ENCODE results near the gene ATP11A. TPM values are rescaled to one million over a fixed set of nuclear protein-coding genes. Genes with fewer than 3 reads are reported as not detected.

The ATP11A gene
- total RNA-seq, 1 donor from 2014 or later: 211 TPM

DNA sequence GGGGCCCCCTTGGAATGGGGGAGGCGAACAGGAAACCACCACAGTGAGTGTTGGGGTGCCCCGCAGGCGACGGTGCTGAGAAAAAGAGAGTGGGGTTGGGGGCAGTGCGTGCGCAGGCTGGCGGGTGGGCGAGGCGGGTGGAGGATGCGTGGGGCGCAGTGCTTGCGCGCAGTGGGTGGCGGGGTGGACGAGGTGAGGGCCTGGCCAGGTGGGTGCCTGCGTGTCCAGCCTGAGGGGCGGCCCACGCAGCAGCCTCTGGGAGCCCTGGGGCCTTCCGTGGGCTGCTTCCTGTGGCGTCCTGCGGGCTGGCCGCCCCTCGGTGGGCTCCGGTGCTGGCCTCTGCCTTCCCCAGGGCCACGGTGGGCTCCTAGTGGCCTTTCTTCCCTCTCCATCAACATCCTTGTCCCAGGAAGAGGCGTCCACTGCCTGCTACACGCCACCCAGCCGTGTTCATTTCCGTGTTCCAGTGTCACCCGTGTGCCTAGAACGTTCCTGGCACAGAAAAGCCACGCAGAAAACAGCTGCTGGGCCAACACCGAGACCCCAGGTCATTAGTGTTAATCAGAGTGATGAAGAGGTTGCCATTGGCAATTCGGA is 7.1 kb downstream of the ATP11A start:
- H3K4me3 Mint-ChIP-seq (ENCODE audit: unreplicated experiment): no peak overlapping the region

DNA sequence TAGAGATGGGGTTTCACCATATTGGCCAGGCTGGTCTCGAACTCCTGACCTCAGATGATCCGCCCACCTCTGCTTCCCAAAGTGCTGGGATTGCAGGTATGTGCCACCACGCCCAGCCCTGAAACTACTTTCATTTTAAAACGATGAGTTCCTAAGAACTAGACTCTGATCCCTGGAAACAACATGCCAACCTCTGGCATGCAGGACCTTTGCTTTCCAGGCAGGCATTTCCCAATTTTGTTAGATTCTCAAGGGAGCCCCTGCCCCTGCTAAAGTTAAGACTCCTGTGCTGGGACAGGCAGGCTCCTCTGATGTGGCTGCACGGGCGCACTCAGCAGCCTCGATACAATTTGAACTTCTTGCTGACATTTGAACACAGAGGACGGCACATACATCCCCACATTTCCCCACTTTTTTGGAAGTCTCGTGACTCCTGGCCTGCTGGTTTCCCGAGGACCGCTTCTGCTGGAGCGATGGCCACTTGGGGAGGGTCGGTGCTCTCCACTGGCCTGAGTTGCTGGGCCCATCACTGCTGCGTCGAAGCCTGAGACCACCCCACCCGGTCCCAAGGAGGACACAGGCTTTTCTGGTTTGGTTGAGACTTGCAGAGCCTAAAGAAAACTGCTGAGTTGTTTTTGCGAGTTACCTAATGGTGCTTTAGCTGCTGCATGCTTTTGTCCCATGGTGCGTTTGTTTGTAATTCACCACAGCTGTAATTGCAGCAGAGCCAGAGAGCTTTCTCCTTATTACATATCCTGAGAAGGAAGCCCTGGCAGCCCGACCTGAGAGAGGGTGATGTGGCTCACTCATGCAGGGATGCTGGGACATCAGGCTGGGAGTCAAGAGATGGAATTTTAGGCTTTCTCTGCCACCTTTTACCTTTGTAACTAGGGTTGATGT is 8.2 kb downstream of the ATP11A start:
- H3K36me3 Mint-ChIP-seq (ENCODE audit: low read depth, unreplicated experiment): peaks cover 25% of the 10 kb centered on the region
- DNase-seq (ENCODE audit: low spot score): no peak
- peaks cover 60% of the 10 kb centered on the region for H3K4me1 Mint-ChIP-seq (ENCODE audit: unreplicated experiment)
- H3K9me3 Mint-ChIP-seq (ENCODE audit: unreplicated experiment): no peaks in the 10 kb centered on the region
- peak overlapping the region; percentile 11 for H3K4me3 Mint-ChIP-seq (ENCODE audit: unreplicated experiment)
- TF ChIP-seq, protein P1, sequence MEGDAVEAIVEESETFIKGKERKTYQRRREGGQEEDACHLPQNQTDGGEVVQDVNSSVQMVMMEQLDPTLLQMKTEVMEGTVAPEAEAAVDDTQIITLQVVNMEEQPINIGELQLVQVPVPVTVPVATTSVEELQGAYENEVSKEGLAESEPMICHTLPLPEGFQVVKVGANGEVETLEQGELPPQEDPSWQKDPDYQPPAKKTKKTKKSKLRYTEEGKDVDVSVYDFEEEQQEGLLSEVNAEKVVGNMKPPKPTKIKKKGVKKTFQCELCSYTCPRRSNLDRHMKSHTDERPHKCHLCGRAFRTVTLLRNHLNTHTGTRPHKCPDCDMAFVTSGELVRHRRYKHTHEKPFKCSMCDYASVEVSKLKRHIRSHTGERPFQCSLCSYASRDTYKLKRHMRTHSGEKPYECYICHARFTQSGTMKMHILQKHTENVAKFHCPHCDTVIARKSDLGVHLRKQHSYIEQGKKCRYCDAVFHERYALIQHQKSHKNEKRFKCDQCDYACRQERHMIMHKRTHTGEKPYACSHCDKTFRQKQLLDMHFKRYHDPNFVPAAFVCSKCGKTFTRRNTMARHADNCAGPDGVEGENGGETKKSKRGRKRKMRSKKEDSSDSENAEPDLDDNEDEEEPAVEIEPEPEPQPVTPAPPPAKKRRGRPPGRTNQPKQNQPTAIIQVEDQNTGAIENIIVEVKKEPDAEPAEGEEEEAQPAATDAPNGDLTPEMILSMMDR (IDR thresholded peaks at IDR 0.05; ENCODE audit: unreplicated experiment): no peak
- H3K27ac Mint-ChIP-seq (ENCODE audit: unreplicated experiment): peak overlapping the region; percentile 24
- H3K27me3 Mint-ChIP-seq (ENCODE audit: unreplicated experiment): no peaks in the 10 kb centered on the region

More for the DNA sequence above, 7.1 kb downstream of the ATP11A start:
- H3K27ac Mint-ChIP-seq (ENCODE audit: unreplicated experiment): no peak overlapping the region
- no peak for DNase-seq (ENCODE audit: low spot score)
- peaks cover 61% of the 10 kb centered on the region for H3K4me1 Mint-ChIP-seq (ENCODE audit: unreplicated experiment)
- TF ChIP-seq, protein P1 (IDR thresholded peaks at IDR 0.05; ENCODE audit: unreplicated experiment): no peak
- peaks cover 22% of the 10 kb centered on the region for H3K36me3 Mint-ChIP-seq (ENCODE audit: low read depth, unreplicated experiment)
- H3K27me3 Mint-ChIP-seq (ENCODE audit: unreplicated experiment): peaks cover 2% of the 10 kb centered on the region
- no peaks in the 10 kb centered on the region for H3K9me3 Mint-ChIP-seq (ENCODE audit: unreplicated experiment)

DNA sequence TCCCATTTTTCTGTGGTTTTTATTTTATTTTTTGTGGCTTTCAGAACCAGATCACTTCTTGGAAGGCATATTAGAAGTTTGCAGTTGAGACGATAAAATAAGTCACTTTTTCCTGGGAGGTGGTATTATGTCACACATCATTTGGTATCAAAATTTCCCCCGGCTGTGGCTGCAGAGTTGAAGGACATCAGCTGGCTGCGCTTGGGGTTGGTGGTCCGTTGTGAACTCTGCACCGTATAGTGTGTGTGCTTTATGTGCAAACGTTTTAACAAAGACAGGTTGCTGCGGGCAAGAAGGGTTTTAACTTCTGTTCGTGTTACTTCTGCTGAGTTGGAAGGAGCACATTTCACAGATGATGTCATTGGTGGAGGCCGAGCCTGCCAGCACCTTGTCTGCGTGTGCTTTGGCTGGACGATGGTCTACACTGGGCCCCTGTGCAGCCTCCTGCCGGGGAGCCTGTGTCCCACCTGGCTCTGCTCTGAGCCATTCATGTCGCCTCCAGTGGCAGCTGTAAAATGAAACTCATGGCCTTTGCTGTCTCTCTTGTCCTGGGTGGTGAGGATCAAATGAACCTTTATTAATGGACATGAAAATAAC is 9.6 kb downstream of the ATP11A start:
- TF ChIP-seq, protein P1 (IDR thresholded peaks at IDR 0.05; ENCODE audit: unreplicated experiment): no peak
- Mint-ChIP-seq H3K4me3 (ENCODE audit: unreplicated experiment) (no peak overlapping the region), H3K27ac (ENCODE audit: unreplicated experiment) (no peak overlapping the region), H3K9me3 (ENCODE audit: unreplicated experiment) (no peaks in the 10 kb centered on the region), H3K27me3 (ENCODE audit: unreplicated experiment) (peaks cover 4% of the 10 kb centered on the region), H3K36me3 (ENCODE audit: low read depth, unreplicated experiment) (peaks cover 25% of the 10 kb centered on the region), H3K4me1 (ENCODE audit: unreplicated experiment) (peaks cover 60% of the 10 kb centered on the region)
- no peak for DNase-seq (ENCODE audit: low spot score)

DNA sequence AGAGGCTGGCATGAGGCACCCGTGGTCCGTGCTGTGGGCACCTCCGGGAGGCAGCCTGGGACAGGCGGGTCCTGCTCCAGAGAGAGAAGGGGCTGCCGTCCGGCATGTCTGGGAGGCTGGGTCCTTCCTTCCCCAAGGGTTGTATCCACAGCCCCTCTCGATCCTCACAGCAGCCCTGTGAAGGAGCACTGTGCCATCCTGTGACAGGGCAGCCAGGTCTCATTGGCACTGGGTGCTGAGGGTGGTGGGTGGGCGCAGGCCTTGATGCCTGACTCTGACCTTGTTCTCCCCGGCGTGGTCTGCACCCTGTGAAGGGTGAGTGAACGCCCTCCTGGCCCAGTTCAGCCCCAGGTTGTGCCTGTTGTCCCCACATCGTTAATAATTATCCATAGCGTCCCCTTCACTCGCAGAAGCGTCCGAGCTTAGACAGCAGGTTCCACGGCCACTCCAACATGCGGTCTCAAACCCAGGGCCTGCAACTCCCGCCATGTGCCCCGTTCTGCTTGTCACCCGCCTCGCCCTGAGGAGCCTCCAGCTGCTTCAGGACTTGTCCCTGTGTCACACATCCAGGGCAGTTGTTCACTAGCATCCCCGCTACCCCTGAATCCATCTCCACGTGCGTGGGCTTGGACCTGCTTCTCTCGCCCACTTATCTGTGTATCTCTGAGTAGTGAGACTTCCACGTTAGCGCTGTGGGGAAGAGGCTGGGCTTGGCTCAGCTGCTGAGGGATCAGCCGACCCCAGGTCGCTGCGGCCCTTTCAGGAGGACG is 10.6 kb downstream of the ATP11A start:
- TF ChIP-seq, protein P1 (IDR thresholded peaks at IDR 0.05; ENCODE audit: unreplicated experiment): no peak
- H3K9me3 Mint-ChIP-seq (ENCODE audit: unreplicated experiment): no peaks in the 10 kb centered on the region
- H3K4me3 Mint-ChIP-seq (ENCODE audit: unreplicated experiment): peak overlapping the region; percentile 39
- DNase-seq (ENCODE audit: low spot score): no peak
- H3K4me1 Mint-ChIP-seq (ENCODE audit: unreplicated experiment): peaks cover 66% of the 10 kb centered on the region
- no peak overlapping the region for H3K27ac Mint-ChIP-seq (ENCODE audit: unreplicated experiment)
- H3K36me3 Mint-ChIP-seq (ENCODE audit: low read depth, unreplicated experiment): peaks cover 18% of the 10 kb centered on the region
- peaks cover 7% of the 10 kb centered on the region for H3K27me3 Mint-ChIP-seq (ENCODE audit: unreplicated experiment)

Data from endothelial cell (in vitro differentiated cells).